Karpas-422 (cell line): ENCODE measurements around the gene TTK. TPM values are rescaled to one million over a fixed set of nuclear protein-coding genes. Genes with fewer than 3 reads are reported as not detected.

Source experiments
- total RNA-seq: library from RNA; depleted of rRNA; stranded (reverse); fragments of >200 nt; shearing (Covaris generic); gene quantifications from 2 replicates; pipeline ENCODE4 v1.2.3, GENCODE V29; 2014; ENCODE audit warnings: low replicate concordance; rRNA removed

TTK gene
- total RNA-seq, 1 experiment from 2014 or later: 52.0 TPM

Other genes starting within 250 kb of the TTK start
- not detected in 2 replicates for gene ELOVL4, start 57.1 kb upstream of the TTK start, total RNA-seq
- gene BCKDHB, start 102.0 kb downstream of the TTK start, total RNA-seq: 53.9 and 58.3 TPM in 2 replicates